Stomach smooth muscle (tissue), 2 donors: Measurements from ENCODE around the gene FARS2.

ENCODE experiments used
- H3K27ac ChIP-seq: one replicate; pipeline ENCODE4 v1.7.0; 2013; ENCODE audit warnings: mild to moderate bottlenecking, low read length, inconsistent platforms
- H3K27me3 ChIP-seq, 2 donors: one replicate each; pipeline ENCODE4 v1.7.0; 2013; ENCODE audit warnings: low read length in 2 of 2; ENCODE audit not compliant: insufficient read depth in 2 of 2, control insufficient read depth in 1 of 2
- H3K36me3 ChIP-seq, 2 donors: one replicate each; pipeline ENCODE4 v1.7.0; 2013; ENCODE audit warnings: low read length in 2 of 2; ENCODE audit not compliant: control insufficient read depth in 2 of 2, insufficient read depth in 2 of 2
- H3K4me1 ChIP-seq: one replicate; pipeline ENCODE4 v1.7.0; 2013; ENCODE audit warnings: low read length; ENCODE audit not compliant: control insufficient read depth, insufficient read depth
- H3K4me3 ChIP-seq, 2 donors: one replicate each; pipeline ENCODE4 v1.7.0; 2013; ENCODE audit warnings: low read length in 2 of 2
- H3K9ac ChIP-seq, 2 donors: one replicate each; pipeline ENCODE4 v1.7.0; 2013; ENCODE audit warnings: low read length in 2 of 2, mild to moderate bottlenecking in 1 of 2
- H3K9me3 ChIP-seq, 2 donors: one replicate each; pipeline ENCODE4 v1.7.0; 2013; ENCODE audit warnings: low read length in 2 of 2; ENCODE audit not compliant: control insufficient read depth in 2 of 2
- donor health status: healthy.
- donor health status: Pancreatic carcinoma.

The FARS2 gene

DNA sequence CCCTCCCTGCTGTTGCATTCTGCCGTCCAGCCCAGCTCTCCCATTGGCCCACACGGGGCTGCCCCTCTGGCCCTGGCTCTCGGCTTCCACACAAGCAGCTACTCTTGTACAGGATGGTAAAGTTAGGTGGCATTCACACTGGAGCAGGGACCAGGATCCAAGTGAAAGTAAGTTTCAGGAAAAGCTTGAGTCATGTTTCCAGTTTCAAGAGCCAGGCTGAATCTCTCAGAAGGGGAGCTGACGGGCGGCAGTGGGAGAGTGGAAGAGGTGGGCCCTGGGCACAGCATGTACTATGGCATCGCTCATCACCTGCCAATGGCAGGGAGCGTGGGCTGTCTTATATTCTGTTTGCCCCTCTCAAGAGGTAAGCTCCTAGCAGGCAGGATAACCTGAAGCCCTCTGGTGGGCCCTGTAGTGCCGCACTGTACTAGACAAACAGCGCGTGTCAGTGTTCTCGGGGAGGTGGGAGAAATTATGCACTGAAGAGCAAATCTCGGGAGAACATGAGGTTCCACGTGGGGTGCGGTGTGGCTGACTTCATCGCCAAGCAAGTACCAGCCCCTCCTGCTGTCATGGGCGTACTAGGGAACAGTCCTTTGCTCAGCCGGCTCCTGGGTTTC lies 503.9 kb downstream of the FARS2 start:
- H3K4me1 ChIP-seq: peaks cover 32% of the 10 kb centered on the region
- H3K27ac ChIP-seq: peak overlapping the region; percentile 46
- H3K27me3 ChIP-seq: no peaks in the 10 kb centered on the region
- peak overlapping the region in 1 of 2 donors; percentile 57 for H3K4me3 ChIP-seq
- H3K36me3 ChIP-seq: no peaks in the 10 kb centered on the region
- no peaks in the 10 kb centered on the region for H3K9me3 ChIP-seq
- no peak overlapping the region for H3K9ac ChIP-seq

- peaks cover 28% of the 10 kb centered on the region for H3K4me1 ChIP-seq
- no peak overlapping the region for H3K4me3 ChIP-seq
- no peaks in the 10 kb centered on the region for H3K9me3 ChIP-seq
- H3K9ac ChIP-seq: no peak overlapping the region
- H3K27ac ChIP-seq: no peak overlapping the region
- H3K27me3 ChIP-seq: no peaks in the 10 kb centered on the region
- no peaks in the 10 kb centered on the region for H3K36me3 ChIP-seq
Observed at GRCh38 chr6:5766260-5766659, 504.9 kb downstream of the FARS2 start.

DNA sequence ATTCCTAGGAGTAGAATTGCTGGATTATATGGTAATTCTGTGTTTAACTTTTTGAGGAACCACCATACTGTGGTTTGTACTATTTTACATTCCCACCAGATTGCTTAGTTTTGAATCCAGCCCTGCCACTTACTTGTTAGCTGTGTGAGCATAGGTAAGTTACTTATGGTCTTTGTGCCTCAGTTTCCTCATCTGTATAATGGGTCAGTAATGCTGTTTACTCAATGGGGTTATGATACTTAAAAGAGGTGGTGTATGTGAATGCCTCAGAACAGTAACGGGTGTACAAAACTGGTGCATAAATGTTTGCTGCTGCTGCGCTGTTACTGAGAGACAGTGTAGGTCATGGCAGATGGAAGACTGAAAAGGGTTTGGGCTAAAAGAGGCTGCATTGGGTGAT lies 506.2 kb downstream of the FARS2 start:
- Histone ChIP-seq H3K9ac (no peak overlapping the region), H3K27me3 (no peaks in the 10 kb centered on the region), H3K36me3 (no peaks in the 10 kb centered on the region), H3K27ac (no peak overlapping the region), H3K9me3 (no peaks in the 10 kb centered on the region), H3K4me3 (no peak overlapping the region), H3K4me1 (peaks cover 26% of the 10 kb centered on the region)

DNA sequence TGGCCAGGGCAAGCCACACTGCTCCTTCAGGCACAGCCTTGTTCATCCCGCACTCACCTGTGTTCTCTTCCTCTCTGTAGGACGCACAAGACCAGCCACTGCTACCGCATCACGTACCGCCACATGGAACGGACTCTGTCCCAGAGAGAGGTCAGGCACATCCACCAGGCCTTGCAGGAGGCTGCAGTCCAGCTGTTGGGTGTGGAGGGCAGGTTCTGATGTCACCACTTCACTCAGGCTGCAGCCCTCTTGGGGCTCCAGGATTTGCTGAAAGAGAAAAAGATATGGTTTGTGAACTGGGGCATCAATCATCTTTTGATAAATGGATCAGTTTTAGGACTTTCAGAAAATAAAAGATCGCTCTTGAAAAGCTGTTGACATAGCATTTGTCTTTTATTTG lies 509.9 kb downstream of the FARS2 start:
- Histone ChIP-seq H3K9ac (no peak overlapping the region), H3K4me1 (no peaks in the 10 kb centered on the region), H3K27me3 (no peaks in the 10 kb centered on the region), H3K27ac (no peak overlapping the region), H3K4me3 (no peak overlapping the region), H3K9me3 (no peaks in the 10 kb centered on the region), H3K36me3 (peaks cover 0 to 2% of the 10 kb centered on the region in 2 donors)

- Histone ChIP-seq H3K27me3 (no peaks in the 10 kb centered on the region), H3K9ac (no peak overlapping the region), H3K36me3 (peaks cover 0 to 2% of the 10 kb centered on the region in 2 donors), H3K4me1 (no peaks in the 10 kb centered on the region), H3K27ac (no peak overlapping the region), H3K9me3 (no peaks in the 10 kb centered on the region), H3K4me3 (no peak overlapping the region)
Observed at GRCh38 chr6:5771759-5772390, 510.6 kb downstream of the FARS2 start.

- Histone ChIP-seq H3K27me3 (no peaks in the 10 kb centered on the region), H3K9ac (no peak overlapping the region), H3K4me1 (no peaks in the 10 kb centered on the region), H3K36me3 (peaks cover 0 to 2% of the 10 kb centered on the region in 2 donors), H3K9me3 (no peaks in the 10 kb centered on the region), H3K27ac (no peak overlapping the region), H3K4me3 (no peak overlapping the region)
Observed at GRCh38 chr6:5772408-5773120, 511.3 kb downstream of the FARS2 start.

GRCh38 chr6:5776104-5776503 lies 514.8 kb downstream of the FARS2 start:
- H3K9me3 ChIP-seq: no peaks in the 10 kb centered on the region
- H3K36me3 ChIP-seq: peaks cover 0 to 2% of the 10 kb centered on the region in 2 donors
- no peak overlapping the region for H3K9ac ChIP-seq
- no peaks in the 10 kb centered on the region for H3K27me3 ChIP-seq
- H3K4me3 ChIP-seq: no peak overlapping the region
- H3K27ac ChIP-seq: no peak overlapping the region
- no peaks in the 10 kb centered on the region for H3K4me1 ChIP-seq

DNA sequence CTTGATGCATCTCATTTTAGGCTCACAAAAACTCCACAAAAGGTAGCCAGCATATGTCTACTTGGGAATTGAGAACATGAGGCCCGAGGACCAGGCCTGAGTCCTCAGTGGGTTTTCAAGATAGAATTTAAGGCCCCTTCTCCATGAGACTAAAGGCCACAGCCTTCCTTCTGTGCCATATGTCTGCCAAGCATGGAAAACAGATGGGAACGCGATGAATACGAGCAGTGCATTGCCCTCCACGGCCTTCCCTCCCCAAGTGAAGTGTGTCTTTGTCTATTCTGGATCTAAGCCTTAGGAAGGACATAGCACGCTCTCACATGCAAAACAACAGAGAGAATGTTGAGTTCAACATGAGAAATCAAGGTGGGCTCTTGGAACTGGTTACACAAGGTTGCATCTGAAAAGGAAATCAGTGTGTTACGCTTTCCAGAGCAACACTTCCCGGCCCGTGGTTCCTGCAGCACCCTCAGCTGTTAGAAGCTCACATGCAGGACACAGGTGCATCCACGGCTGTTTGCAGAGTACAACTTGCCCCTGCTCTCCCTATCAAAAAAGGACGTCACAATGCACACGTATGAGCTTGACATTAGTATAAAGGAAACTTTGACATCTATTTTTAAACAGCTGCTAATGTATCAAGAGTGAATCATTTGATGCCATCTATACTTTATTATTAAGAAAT lies 515.5 kb downstream of the FARS2 start:
- H3K9me3 ChIP-seq: no peaks in the 10 kb centered on the region
- peaks cover 0 to 2% of the 10 kb centered on the region in 2 donors for H3K36me3 ChIP-seq

DNA sequence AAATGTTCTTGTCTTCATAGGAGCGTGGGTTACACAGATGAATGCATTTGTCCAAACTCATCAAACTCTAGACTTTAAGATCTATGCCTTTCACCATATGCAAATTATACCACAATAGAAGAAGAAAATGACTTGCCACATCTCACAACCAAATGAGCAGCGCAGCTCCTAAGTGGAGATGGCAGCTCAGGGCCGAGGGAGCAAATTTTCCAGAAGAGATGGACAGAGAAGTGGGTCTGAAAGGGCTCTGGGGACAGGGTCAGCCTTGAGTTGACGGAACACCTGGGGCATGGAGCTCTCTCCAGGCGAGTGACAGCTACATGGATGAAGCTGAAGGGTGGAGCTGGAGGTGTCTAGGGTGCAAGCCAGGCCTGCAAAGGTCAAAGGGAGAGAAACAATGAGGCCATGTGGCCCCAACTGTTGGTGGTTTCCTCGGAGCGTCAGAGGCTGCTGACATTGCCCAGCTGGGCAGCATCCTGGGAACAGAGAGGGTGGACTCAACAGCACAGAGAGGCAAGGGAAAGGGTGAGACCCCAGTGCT lies 517.1 kb downstream of the FARS2 start:
- Histone ChIP-seq H3K27me3 (no peaks in the 10 kb centered on the region), H3K9me3 (no peaks in the 10 kb centered on the region), H3K27ac (no peak overlapping the region), H3K4me1 (peaks cover 9% of the 10 kb centered on the region), H3K36me3 (no peaks in the 10 kb centered on the region), H3K9ac (no peak overlapping the region), H3K4me3 (no peak overlapping the region)

More for the DNA sequence above, 515.5 kb downstream of the FARS2 start:
- Histone ChIP-seq H3K27ac (no peak overlapping the region), H3K4me3 (no peak overlapping the region), H3K9ac (no peak overlapping the region), H3K4me1 (no peaks in the 10 kb centered on the region), H3K27me3 (no peaks in the 10 kb centered on the region)

GRCh38 chr6:5778906-5779305 lies 517.6 kb downstream of the FARS2 start:
- peaks cover 9% of the 10 kb centered on the region for H3K4me1 ChIP-seq
- H3K9ac ChIP-seq: no peak overlapping the region
- H3K36me3 ChIP-seq: no peaks in the 10 kb centered on the region
- no peaks in the 10 kb centered on the region for H3K27me3 ChIP-seq
- no peaks in the 10 kb centered on the region for H3K9me3 ChIP-seq
- H3K27ac ChIP-seq: no peak overlapping the region
- no peak overlapping the region for H3K4me3 ChIP-seq
